AG04450 (cell line): ENCODE data around the gene PPP3R1. TPM values are rescaled to one million over a fixed set of nuclear protein-coding genes. Genes with fewer than 3 reads are reported as not detected.
A peak's percentile ranks its signal among the peaks of the same experiment; 100 is the strongest.

ENCODE experiments used
- CTCF ChIA-PET: fragments of 300-600, 350-600 bp; formaldehyde crosslinking; extraction: SDS; loops from one replicate; lab custom pipeline; 2022; ENCODE audit warnings: antibody characterized with exemption, inconsistent platforms; lab: Charles Lee
- POLR2A ChIA-PET: fragments of 350-600 bp; formaldehyde crosslinking; extraction: SDS; loops from one replicate; lab custom pipeline; 2021; ENCODE audit warnings: antibody characterized with exemption, inconsistent platforms; lab: Yijun Ruan, JAX
- DNase-seq: peaks from one replicate; pipeline ENCODE4 v3.0.0-alpha.2; 2011; ENCODE audit warnings: low read depth, low spot score
- H3K27ac ChIP-seq: one replicate; pipeline ENCODE4 v1.5.1; 2012; ENCODE audit warnings: low read depth, low read length, control low read depth
- H3K27me3 ChIP-seq: one replicate; pipeline ENCODE4 v1.6.0; 2012; ENCODE audit warnings: low read length; ENCODE audit not compliant: control insufficient read depth, insufficient read depth
- H3K4me3 ChIP-seq: 2 replicates; pipeline ENCODE4 v1.5.1; 2011; ENCODE audit warnings: mild to moderate bottlenecking, low read depth, low read length, control low read depth
- H3K9me3 ChIP-seq: 2 replicates; pipeline ENCODE4 v1.5.1; 2012; ENCODE audit warnings: low read length; ENCODE audit not compliant: control insufficient read depth, insufficient read depth
- polyA minus RNA-seq: library from RNA; depleted of rRNA, polyadenylated mRNA; stranded (reverse); fragments of >200 nt; gene quantifications from 2 replicates; pipeline ENCODE4 v1.2.3, GENCODE V29; 2011; rRNA and poly(A)+ RNA removed
- polyA plus RNA-seq: library from polyadenylated mRNA; depleted of rRNA; stranded (reverse); fragments of >200 nt; gene quantifications from 2 replicates; pipeline ENCODE4 v1.2.3, GENCODE V29; 2011; rRNA removed
- TF ChIP-seq, protein P1 (sequence below): IDR thresholded peaks from 2 replicates; pipeline ENCODE4 v1.5.1; 2011; ENCODE audit warnings: low read depth, low read length, control low read depth, inconsistent platforms

Gene PPP3R1
- polyA plus RNA-seq (21.2 and 24.9 TPM in 2 replicates), polyA minus RNA-seq (13.6 and 28.6 TPM in 2 replicates)

DNA sequence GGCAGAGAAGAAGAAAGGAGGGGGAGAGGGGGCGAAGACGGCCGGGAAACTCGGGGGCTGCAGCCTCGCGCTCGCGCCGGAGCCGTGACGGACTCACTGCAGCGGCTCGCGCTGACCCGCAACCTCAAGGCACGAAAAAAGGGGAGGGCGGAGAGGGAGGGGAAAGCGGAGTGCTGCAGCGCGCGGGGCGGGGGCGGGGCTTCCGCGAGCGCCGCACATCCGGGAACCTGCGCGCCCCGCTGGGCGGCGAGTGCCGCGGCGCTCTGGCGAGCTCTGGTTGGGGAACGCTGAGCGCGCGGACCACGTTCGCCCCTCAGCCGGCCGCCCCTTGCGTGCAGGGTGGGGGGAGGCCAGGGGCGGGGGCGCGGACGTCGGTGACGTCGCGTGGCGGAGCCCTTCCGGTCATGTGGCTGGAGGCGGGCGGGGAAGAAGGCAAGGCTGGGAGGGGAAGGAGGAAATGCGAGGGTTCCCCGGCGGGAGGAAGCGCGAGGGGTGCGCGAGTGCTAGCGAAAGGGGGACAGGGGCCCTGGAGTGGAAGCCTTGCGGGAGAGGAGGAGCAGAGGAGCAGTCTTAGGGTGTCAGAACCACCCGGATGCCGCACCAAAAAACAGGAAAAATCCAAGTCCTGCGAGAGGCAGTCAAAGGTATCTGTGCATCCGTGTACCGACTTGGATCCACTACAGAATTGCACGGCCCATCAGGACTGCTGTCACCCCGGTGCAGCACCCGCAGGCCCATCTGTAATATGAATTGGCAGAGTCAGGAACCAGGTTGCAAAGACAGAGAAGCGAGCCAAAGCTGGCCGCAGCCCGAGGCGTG, at the start of gene PPP3R1:
Gene PPP3R1, minus strand, starts transcription at position 133 of the 819 bp plus-strand sequence. CDS start 405 bp downstream, outside the sequence.
- peak; percentile 92 for DNase-seq
- ChIA-PET POLR2A (interaction anchor here (0.6 to 1.6 kb wide), 5 partner anchors 22 to 130 kb away, joined by 3 to 11 read pairs (median 4); partner anchors contain the start of genes CNRIP1 and PNO1), CTCF (no interaction called here)
- no peaks in the 10 kb centered on the region for H3K9me3 ChIP-seq
- peak within 1 kb of the TSS; percentile 82 for H3K4me3 ChIP-seq
- TF ChIP-seq, protein P1, sequence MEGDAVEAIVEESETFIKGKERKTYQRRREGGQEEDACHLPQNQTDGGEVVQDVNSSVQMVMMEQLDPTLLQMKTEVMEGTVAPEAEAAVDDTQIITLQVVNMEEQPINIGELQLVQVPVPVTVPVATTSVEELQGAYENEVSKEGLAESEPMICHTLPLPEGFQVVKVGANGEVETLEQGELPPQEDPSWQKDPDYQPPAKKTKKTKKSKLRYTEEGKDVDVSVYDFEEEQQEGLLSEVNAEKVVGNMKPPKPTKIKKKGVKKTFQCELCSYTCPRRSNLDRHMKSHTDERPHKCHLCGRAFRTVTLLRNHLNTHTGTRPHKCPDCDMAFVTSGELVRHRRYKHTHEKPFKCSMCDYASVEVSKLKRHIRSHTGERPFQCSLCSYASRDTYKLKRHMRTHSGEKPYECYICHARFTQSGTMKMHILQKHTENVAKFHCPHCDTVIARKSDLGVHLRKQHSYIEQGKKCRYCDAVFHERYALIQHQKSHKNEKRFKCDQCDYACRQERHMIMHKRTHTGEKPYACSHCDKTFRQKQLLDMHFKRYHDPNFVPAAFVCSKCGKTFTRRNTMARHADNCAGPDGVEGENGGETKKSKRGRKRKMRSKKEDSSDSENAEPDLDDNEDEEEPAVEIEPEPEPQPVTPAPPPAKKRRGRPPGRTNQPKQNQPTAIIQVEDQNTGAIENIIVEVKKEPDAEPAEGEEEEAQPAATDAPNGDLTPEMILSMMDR = no peak
- H3K27ac ChIP-seq = peak within 1 kb of the TSS; percentile 91
- H3K27me3 ChIP-seq = no peaks in the 10 kb centered on the region

GRCh38 chr2:68295516-68295915, 43.2 kb upstream of the PPP3R1 start:
- CTCF ChIA-PET = interaction anchor here (1.9 kb wide), 1 partner anchor 13 kb away, joined by 7 read pairs; no protein-coding TSS in a partner anchor

DNA sequence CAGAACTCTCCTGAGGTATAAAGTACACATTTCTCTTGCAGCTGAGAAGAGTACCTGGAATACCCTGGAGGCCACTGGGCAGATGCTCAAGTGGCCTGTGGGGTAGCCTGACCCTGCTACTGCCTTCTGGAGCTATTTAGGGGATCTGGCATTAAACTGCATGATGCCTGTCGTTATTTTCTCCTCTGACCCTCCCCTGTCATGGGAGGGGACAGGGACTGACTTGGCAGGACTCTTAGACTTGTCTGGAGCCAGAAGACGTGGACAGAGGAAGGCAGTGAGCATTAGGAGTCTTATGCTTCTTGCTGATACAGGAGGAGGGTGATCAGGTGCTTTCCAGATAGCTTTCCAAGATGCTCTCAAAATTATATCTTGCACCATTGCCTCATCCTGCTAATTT, 42.6 kb upstream of the PPP3R1 start:
- no peak overlapping the region for H3K4me3 ChIP-seq
- no peaks in the 10 kb centered on the region for H3K27me3 ChIP-seq
- H3K9me3 ChIP-seq = no peaks in the 10 kb centered on the region
- TF ChIP-seq, protein P1 = no peak
- CTCF ChIA-PET = interaction anchor here (1.9 kb wide), 1 partner anchor 12 kb away, joined by 7 read pairs; no protein-coding TSS in a partner anchor
- POLR2A ChIA-PET = no interaction called here
- DNase-seq = no peak
- H3K27ac ChIP-seq = no peak overlapping the region

More at GRCh38 chr2:68295516-68295915, 43.2 kb upstream of the PPP3R1 start:
- H3K9me3 ChIP-seq = no peaks in the 10 kb centered on the region
- H3K4me3 ChIP-seq = no peak overlapping the region
- POLR2A ChIA-PET = no interaction called here
- no peaks in the 10 kb centered on the region for H3K27me3 ChIP-seq
- TF ChIP-seq, protein P1 = no peak
- H3K27ac ChIP-seq = no peak overlapping the region
- DNase-seq = no peak

- H3K27me3 ChIP-seq = no peaks in the 10 kb centered on the region
- H3K9me3 ChIP-seq = no peaks in the 10 kb centered on the region
- H3K4me3 ChIP-seq = no peak overlapping the region
- no peak for DNase-seq
- TF ChIP-seq, protein P1 = peak; percentile 17; the same call in 1 of the 2 replicates
- no peak overlapping the region for H3K27ac ChIP-seq
- ChIA-PET CTCF (interaction anchor here (4.8 kb wide), 1 partner anchor 172 kb away, joined by 38 read pairs; no protein-coding TSS in a partner anchor), POLR2A (no interaction called here)
These were observed 41.9 kb upstream of the PPP3R1 start for GRCh38 chr2:68294187-68294586.

DNA sequence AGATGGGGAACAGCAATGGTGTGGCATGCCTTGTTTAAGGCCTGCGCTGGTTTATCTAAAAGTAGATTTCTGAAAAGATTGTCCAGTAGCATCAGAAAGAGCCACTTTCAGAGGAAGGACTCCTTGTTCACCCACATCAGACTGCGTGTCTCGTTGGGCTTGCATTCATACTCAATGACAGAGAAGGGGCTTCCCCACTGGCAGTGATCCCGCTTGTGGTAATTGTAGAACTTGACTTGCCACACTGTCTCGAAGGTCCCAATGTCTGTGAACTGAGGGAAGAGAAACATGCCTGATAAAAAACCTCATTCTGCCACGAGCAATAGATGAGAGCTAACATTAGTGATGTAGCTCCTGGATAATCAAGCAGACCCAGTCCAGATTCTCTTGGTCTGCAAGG, 41.4 kb upstream of the PPP3R1 start:
- CTCF ChIA-PET = interaction anchor here (2.7 to 4.8 kb wide), 2 partner anchors 11 to 171 kb away, joined by 14 to 38 read pairs; no protein-coding TSS in a partner anchor
- H3K4me3 ChIP-seq = no peak overlapping the region
- H3K27me3 ChIP-seq = no peaks in the 10 kb centered on the region
- POLR2A ChIA-PET = no interaction called here
- H3K27ac ChIP-seq = no peak overlapping the region
- DNase-seq = no peak
- TF ChIP-seq, protein P1 = no peak
- H3K9me3 ChIP-seq = no peaks in the 10 kb centered on the region
